Activated T-cell treated with anti-CD3 and anti-CD28 coated beads, Interleukin-2, amount 50 U/mL, for 48 hours (primary cell): ENCODE data around the gene MRPL12.

Experiments used
- DNase-seq, 2 experiments: peaks; one replicate each; pipeline ENCODE4 v3.0.0-alpha.2; 2020

Gene MRPL12

DNA sequence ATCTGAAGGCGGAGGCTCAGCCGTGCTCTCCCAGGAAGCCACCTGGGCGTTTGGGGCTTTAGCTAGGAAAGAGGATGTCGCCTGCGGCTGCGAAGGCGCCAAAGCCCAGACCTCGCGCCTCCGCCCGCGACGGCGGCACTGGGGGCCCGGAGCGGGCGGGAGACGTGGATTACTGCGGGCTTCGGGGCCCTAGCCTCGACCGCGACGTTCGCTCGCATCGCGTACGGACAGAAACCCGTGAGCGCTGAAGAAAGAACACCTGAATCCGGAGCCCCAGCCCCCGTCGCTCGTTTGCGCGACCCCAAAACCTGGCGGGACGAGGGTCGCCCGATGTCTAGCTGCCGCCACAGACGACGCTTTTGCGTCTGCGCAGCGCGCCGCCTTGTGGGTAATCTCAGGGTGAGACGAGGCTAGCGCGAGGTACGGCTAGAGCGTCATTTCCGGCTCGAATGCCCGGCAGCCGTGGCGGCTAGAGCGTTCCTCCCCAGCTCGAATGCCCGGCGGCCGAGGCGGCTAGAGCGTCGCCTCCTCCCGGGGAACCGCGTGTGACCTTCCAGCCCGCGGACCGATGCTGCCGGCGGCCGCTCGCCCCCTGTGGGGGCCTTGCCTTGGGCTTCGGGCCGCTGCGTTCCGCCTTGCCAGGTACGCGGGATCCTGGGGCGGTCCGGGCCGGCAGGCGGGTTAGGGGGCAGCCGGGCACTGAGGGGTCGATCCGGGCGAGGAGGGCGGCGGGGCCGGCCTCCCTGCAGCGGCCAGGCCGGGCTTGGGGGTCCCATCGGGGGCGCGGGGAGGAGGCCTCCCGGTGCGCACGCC, at the start of gene MRPL12:
MRPL12 (plus strand) TSS at position 434 of the 813 bp plus-strand sequence; CDS start at position 569, 135 bp downstream.
- peak; percentile 92 to 93 for DNase-seq

DNA sequence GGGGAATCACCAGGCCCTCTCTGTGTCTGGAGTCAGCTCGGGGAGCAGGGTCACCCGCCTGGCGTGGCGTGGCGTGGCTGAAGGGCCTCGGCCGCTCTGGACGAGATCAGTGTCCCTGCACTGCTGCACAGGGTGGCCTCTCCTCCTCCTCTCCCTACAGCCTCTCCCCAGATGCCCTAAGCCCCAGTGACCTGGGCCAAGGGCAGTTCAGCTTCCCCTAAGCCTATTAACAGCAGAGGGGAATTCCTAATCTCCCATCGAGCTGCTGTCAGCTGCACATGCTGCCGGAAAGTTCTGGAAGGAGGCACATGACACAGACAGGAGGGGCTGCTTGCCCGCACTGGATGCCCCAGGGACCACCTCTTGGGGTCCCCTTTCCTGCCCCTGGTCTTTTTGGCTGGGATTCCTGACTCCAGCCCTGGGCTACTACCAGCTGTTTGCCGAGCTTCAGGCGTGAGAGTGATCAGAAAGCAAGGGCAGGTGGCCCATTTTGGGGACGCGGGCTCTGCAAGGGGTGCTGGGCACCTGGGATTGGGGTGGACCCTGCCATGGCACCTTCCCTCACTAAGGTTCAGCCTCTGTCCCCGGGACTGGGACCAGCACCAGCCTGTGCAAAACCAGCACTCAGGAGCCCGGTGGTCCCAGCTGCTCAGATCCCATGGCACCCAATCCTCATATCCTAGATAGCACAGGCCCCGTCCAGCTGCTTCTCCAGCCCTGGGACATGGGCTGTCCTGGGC, 47.6 kb upstream of the MRPL12 start:
- no peak for DNase-seq

DNA sequence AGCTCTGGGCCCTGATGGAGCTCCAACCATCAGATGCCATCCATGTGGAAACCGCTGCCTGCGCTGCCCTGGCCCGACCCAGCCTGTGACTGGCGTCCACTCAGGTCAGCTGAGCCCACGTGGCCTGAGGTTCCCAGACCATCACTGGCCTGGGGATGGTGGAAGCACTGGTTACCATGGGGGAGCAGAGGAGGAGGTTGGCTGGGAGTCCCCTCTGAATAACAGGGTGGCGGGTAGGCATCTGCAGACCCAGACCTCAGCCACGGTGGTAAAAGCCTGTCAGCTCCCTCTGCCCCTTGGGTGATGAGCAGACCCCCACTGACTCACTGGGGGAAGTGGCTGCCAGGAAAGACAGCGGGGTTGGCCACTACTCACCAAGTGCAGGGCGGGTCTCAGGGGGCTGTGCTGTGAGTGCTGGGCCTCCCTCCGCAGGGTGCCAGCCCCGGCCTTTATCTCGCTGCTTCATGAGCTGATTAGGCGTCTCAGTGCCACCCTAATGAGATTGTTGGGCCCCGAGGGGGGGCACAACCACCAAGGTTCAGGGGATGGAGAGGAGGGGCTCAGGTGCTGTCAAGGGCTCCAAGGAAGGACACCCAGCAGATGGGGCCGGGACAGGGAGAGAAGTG, 46.9 kb upstream of the MRPL12 start, which contains the start of gene PDE6G:
PDE6G (minus strand) TSS at position 425 of the 626 bp plus-strand sequence. CDS start 3,237 bp downstream, outside the sequence.
- no peak for DNase-seq

DNA sequence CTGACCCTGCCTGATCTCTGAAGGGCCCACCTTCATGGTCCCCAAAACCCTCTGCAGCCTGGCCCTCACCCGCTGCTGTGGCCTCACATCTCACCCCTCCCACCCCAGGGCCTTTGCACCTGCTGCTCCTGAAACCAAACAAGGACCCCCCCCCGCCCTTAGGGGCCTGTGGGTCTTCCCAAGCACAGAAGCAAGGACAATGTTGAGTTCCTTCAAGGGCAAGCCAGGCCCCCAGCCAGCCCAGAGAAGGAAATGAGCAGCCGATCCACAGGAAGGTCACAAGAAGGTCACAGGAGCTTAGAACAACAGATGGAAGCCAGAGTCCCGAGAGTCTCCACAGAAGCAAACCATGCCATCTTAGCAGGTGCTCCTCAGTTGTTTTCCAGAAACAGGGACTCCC, 46.3 kb upstream of the MRPL12 start:
- DNase-seq, result no peak

DNA sequence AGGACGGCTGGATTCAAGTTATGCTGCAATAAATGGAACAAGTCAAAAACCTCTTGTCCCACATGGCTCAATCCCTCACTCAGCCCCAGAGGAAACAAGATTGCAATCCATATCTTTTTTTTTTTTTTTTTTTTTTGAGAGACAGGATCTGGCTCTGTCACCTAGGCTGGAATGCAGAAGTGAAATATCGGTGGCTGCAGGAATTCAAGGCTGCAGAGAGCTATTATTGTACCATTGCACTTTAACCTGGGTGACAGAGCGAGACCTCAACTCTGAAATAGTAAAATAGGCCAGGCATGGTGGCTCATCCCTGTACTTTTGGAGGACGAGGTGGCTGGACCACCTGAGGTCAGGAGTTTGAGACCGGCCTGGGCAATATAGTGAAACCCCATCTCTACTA, 44.1 kb upstream of the MRPL12 start:
- DNase-seq, result no peak

DNA sequence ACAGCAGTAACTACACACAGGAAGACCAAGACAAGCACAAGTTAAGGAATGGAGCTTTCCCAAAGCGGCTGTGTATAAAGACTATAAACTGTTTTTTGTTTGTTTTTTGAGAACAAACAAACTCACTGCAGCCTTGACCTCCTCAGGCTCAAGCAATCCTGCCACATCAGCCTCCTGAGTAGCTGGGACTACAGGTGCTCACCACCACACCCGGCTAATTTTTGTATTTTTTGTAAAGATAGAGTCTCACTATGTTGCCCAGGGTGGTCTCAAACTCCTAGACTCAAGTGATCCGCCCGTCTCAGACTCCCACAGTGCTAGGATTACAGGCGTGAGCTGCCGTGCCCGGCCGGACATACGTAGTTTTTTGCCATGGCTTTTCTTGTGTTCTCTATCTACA, 42.7 kb upstream of the MRPL12 start:
- no peak for DNase-seq

DNA sequence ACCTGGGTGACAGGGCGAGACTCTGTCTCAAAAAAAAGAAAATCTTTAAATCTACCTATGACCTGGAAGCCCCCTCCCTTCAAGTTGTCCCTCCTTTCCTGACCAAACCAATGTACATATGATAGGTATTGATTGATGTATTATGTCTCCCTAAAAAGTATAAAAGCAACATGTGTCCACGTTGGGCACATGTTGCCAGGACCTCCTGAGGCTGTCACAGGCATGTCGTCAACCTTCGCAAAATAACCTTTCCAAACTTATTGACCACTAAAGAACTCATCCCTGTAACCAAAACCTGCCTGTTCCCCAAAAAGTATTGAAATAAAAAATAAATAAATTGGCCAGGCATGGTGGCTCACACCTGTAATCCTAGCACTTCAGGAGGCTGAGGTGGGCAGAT, 41.2 kb upstream of the MRPL12 start:
- no peak for DNase-seq

DNA sequence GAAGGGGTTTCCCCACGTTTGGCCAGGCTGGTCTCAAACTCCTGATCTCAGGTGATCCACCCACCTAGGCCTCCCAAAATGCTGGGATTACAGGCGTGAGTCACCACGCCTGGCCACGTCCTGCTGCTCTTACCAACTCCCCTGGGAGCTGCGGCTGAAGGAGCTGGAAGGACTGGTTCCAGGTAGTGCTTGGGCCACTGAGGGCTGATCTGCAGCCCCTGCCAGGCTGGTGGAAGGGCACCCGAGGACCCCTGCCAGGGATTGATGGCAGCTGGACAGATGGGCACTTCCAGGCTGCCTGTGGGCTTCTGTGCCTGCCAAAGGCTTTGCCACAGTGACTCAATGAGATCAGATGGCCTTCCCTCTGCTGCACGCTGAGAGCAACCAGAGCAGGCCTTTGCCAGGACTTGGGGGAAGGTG, 39.1 kb upstream of the MRPL12 start:
- DNase-seq, result peak; percentile 54 to 56

DNA sequence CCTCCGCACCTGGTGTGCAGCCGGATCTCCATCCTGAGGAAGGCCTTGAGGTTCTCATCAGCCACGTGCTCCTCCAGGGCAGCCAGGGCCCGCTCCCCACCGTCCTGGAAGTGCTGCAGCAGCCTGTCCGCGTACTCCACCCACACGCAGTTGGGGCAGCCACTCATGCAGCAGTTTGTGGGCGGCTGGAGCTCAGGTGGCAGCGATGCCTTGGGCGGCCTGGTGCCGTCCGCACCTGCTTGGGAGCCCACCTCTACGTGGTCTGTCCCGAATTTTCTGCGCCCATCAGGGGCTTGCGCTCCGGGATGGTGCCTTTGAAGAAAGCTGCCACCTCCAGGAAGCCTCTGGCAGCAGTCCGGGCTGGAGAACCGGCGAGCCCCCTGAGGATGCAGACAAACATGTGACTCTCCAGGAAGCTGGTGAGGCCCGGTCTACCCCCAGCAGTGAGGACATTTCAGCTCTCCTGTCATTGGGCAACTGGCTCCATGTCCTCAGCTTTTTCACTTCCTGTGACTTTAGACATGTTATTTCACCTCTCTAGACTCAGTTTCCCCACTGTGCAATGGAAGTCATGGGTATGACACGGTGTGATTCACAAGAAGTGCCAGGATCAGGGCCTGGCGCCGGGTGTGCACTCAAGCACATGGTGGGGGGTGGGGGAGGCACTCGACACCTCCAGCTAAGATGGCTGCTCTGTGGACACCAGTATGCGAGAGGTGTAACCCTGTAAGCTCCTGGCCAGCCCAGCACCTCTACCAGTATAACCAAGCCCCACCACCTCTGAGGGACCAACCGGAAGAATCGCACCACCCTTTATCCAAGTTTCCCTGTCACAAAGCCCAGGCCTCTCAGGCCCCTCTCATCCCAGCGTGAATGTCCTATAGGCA, 37.7 kb upstream of the MRPL12 start:
- peak; percentile 81 to 83 for DNase-seq

DNA sequence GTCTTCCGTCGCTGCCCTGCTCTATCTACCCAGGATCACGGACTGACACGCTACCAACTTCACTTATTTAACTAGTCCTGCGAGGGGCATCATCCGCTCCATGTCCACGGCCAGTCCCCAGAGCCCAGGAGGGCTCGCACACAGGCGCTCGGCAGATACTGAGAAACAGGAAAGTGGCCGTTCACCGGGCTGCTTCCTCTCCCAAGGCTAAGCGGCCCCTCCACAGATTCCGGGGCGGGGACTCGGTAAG, 37.1 kb upstream of the MRPL12 start:
- no peak for DNase-seq

DNA sequence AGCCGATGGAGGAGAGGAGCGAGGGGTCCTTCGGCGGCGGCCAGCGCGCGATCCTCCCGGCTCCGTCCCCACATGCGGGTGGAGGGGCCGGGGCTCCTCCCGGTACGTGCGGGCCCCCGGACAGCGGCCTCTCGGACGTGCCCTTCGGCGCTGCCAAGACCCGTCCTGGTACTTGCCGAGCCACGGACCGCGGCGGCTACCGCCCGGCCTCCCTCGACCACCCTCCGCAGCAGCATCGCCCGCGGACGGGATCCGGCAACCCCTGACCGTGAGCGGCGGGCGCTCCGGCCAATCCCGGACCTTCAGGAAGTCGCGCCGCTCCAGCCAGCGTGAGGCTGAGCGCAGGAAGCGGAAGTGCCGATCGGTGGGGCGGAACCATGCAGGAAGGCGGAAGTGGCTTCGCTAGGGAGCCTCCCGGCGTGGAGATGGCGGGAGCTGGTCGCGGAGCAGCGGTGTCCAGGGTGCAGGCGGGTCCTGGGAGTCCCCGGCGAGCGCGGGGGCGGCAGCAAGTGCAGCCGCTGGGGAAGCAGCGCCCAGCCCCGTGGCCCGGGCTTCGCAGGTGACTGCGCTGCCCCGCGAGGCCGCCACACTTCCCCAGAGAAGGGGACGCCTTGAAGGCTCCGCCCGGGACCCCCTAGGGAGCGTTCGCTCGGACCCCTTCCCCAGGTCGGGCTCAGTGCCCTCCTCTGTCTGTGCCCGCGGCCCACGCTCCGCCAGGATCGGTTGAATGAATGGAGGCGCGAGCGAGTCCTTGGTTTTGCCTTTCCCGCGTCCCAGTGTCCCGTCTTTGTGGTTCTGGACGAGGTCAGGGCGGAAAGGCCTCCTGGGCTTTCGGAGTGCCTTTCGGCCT, 36.6 kb upstream of the MRPL12 start, which contains the start of the genes CCDC137 and OXLD1:
CCDC137 (plus strand) TSS at position 396 of the 850 bp plus-strand sequence; CDS start at position 426, 30 bp downstream.
OXLD1 (minus strand) TSS at position 264 of the 850 bp plus-strand sequence; CDS start at position 236, 28 bp downstream.
- peak; percentile 94 to 96 for DNase-seq

DNA sequence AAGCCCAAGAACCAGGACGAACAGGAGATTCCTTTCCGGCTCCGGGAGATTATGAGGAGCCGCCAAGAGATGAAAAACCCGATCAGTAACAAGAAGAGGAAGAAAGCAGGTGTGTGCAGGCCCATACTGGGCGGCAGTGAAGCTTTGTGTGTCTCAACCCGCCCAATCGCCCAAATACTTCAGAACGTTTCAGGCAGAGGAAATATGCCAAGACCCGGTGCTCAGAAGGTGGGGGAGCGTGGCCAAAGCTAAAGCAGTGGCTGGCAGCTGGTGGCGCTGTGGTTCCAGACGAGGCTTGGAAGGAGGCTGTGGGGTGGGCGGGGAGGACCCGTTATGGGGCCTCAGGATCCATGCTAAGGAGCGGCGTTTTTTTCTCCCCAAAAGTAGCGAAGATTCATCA, 35.4 kb upstream of the MRPL12 start:
- DNase-seq, result peak in 1 of 2 experiments; percentile 47

DNA sequence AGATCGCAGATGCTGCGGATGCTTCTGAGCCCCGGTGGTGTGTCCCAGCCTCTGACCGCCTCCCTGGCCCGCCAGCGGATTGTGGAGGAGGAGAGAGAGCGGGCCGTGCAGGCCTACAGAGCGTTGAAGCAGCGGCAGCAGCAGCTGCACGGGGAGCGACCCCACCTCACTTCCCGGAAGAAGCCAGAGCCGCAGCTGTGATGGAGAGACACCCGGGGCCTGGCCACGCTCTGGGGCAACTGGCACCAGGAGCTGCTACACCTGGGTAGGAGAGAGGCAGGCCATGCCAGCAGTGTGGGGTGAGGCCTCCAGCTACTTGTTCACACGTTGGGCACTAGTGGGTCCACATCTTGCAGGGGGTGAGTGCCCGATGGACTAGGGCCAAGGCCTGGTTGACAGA, 30.7 kb upstream of the MRPL12 start:
- DNase-seq, result no peak

DNA sequence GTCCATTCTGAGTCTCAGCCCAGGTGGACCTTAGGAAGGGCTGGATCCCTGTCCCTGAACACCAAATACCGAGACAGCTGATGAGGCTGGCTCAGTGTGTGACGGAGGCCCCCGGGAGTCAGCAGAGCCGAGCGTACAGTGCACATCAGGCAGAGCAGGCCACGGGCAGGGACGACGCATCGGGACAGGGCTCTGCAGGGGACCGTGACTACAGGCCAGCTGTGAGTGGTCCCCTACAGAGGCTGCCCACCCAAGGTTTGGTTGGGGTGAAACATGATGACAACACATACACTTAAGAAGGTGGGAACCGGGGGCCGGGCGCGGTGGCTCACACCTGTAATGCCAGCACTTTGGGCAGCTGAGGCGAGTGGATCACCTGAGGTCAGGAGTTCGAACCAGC, 30.2 kb upstream of the MRPL12 start:
- no peak for DNase-seq

DNA sequence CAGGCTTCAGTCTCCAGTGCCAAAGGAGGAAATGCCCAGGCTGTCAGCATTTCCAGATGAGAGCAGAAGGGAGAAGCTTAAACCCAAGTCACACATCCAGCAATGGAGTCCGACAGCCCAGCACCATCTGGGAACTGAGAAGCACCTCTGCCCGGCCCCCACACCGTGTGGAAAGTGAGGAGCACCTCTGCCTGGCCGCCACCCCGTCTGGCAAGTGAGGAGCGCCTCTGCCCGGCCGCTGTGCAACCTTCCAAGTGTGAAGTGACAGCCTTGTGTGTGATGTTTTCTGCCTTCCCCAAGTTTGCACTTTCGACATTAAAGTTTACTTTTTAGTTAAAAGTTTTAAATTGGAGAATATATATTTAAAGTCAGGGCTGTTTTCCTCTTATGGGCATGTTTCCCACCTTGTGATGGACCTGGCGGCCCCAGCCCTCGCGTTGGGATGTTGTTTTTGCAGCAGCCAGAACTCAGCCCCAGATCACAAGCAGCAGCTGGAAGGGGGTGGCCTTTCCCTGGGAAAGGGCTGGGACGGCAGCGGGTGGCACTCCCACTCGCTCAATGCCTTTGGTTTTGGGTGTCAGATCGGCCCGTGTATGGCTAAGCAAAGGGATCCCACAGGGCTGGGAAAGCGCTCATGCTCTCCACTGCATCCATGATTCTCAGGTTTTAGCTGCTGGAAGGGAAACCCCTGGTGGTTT, 29.5 kb upstream of the MRPL12 start:
- no peak for DNase-seq

DNA sequence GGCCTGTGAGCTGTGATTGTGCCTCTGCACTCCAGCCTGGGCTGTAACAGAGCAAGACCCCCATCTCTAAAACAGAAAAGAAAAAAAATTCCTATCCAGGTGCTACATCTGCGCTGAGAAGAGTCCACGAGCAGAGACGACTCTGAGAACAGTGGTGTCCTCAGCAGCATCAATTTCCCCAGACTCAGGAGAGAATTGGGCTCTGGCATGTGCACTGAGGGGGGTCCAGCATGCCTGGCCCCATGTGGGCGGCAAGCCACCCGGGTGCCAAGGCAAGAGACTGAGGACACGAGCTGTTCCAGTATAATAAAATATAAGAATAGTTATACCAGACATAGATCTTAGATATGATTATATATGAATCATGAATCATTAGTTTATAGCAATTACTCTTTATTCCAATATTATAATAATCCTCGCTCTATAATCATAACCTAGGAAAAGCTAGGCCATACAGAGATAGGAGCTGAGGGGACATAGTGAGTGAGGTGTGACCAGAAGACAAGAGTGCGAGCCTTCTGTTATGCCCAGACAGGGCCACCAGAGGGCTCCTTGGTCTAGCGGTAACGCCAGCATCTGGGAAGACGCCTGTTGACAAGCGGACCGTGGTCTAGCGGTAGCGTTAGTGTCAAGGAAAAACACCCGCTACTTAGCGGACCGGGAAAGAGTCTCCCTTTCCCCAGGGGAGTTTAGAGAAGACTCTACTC, 27.5 kb upstream of the MRPL12 start:
- DNase-seq, result peak; percentile 50 to 62

DNA sequence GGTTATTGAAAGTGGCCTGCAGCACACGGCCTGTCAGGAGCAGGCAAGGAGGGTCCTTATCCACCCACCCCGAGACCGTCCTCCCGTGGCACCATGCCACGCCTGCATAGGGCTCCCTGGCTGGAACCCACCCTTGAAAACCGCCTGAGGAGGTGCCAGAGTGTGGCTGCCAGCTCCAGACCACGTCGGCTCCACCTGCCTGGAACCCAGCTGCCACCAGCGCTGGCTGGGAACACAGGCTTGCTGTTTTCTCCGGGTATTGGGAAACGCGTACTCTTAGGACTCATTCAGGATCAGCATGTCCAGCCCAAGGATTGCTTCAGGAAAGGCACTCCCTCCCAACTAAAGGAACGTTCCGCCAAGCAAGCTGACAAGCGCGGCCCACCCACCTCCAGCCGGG, 26.3 kb upstream of the MRPL12 start:
- DNase-seq, result no peak

DNA sequence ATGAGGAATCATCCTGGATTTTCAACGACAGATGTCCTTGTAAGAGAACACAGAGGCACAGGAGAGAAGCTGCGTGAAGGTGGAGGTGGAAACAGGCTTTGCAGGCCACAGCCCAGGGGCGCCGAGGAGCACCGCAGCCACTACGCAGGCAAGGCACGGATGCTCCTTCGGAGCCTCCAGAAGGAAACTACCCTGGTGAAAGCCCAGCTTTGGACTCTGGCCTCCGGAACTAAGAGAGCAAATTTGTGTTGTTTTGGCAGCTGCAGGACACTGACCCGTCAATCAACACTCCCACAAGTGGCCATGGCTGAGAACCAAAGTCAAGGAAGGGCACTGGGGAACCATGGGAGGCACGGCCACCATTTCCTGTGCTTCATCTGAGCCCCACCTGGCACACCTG, 23.0 kb upstream of the MRPL12 start:
- DNase-seq, result no peak

DNA sequence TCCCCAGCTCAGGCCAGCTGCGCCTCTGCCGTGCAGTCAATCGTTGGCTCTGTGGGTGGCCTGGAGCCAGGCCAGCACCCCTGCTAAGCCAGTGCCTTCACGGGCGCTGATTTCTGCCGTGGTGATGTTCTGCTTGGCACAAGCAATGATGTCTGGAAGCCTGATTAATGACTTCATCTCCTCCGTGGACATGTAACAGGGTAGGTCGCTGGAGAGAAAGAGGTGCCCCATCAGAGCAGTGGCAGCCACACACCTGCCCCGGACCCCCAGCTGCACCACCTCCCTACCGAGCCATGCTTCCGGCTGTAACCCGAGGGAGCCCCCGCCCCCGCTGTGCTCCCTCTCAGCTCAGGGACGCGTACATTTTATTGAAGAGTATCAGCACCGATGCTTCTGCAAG, 21.5 kb upstream of the MRPL12 start:
- no peak for DNase-seq

DNA sequence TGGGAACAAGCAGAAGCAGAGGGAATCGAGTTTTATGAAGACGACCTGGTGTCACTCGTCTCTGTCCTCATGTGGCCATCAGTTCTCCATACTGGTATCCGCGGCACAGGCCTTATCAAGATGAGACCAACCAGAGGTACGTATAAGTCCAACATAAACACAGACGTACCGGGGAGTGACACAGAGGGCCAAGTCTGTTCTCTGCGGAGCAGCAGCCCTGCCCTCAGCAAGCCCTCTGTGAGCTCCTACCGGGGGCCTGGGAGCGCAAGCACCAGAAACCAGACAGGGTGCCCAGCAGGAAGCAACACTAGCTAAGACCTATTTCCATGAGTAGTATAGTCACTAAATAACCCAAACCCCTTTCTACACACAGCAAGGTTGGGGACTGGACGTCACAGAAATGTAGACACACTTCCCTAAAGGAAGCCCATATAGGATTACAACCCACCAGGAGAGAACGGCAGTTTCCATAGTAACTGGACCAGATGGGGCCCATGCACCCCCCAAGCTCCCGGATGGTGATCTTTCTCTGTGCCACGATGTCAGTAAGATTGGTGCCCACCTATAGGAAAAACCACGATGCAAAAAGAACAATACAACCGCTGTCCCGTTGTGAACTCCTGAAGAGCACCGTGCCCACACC, 20.5 kb upstream of the MRPL12 start:
- DNase-seq, result no peak
